ENCODE results near the gene NES. TPM values are rescaled to one million over a fixed set of nuclear protein-coding genes. Genes with fewer than 3 reads are reported as not detected.
A peak's percentile ranks its signal among the peaks of the same experiment; 100 is the strongest.

NES gene
- total and polyA plus RNA-seq, 2 experiments from 2014 or later = 25.0 to 95.9 TPM

GRCh38 chr1:156663178-156663577 is 14.0 kb downstream of the NES start:
- peaks cover 2% of the 10 kb centered on the region; the same call in 1 of the 3 replicates for H3K36me3 Mint-ChIP-seq (ENCODE audit: low read depth)
- ATAC-seq = no peak
- no peaks in the 10 kb centered on the region for H3K36me3 ChIP-seq (ENCODE audit: insufficient read depth)
- no peak overlapping the region for H3K4me3 ChIP-seq
- H3K9me2 ChIP-seq (ENCODE audit: insufficient read depth) = no peaks in the 10 kb centered on the region
- no peaks in the 10 kb centered on the region for H3K79me2 ChIP-seq (replicated peaks; ENCODE audit: insufficient read depth)
- TF ChIP-seq JUNB (IDR thresholded peaks at IDR 0.05; ENCODE audit: unreplicated experiment) = no peak
- TF ChIP-seq NANOG (IDR thresholded peaks at IDR 0.05; ENCODE audit: borderline replicate concordance) = no peak
- TF ChIP-seq POLR2AphosphoS5 (IDR thresholded peaks at IDR 0.05; ENCODE audit: low read depth) = no peak
- TF ChIP-seq EZH2phosphoT487 (IDR thresholded peaks at IDR 0.05; ENCODE audit: unreplicated experiment) = no peak
- TF ChIP-seq REST (IDR thresholded peaks at IDR 0.05; ENCODE audit: unreplicated experiment) = no peak
- TF ChIP-seq ZNF462 (CRISPR knock-in tag; IDR thresholded peaks at IDR 0.05) = no peak
- no peak for TF ChIP-seq CREB1 (CRISPR knock-in tag; IDR thresholded peaks at IDR 0.05; ENCODE audit: low read depth)
- no peak for TF ChIP-seq STAT1 (IDR thresholded peaks at IDR 0.05; ENCODE audit: unreplicated experiment)
- TF ChIP-seq ZNF114 (CRISPR knock-in tag; IDR thresholded peaks at IDR 0.05) = no peak
- TF ChIP-seq ZNF331 (CRISPR knock-in tag; IDR thresholded peaks at IDR 0.05; ENCODE audit: low read depth) = no peak
- TF ChIP-seq ETS1 (IDR thresholded peaks at IDR 0.05) = no peak
- no peak for TF ChIP-seq CTCF (conservative IDR thresholded peaks at IDR 0.05; ENCODE audit: low read depth in 2 of 2)
- no peak for TF ChIP-seq EZH2 (IDR thresholded peaks at IDR 0.05; ENCODE audit: low read depth, unreplicated experiment)
- no peak overlapping the region for H2AFZ ChIP-seq
- peak overlapping the region; percentile 93 for H3K27ac ChIP-seq (ENCODE audit: low read depth)
- peak overlapping the region; percentile 19; the same call in 1 of the 3 replicates for H3K4me3 Mint-ChIP-seq
- H3K4me1 ChIP-seq (ENCODE audit: insufficient read depth) = peaks cover 81% of the 10 kb centered on the region
- H3K27me3 Mint-ChIP-seq (ENCODE audit: insufficient read depth, low read depth, poor library complexity) = peaks cover 33% of the 10 kb centered on the region
- no peaks in the 10 kb centered on the region; the same call in 1 of the 3 replicates for H3K9me3 Mint-ChIP-seq
- H3K4me2 ChIP-seq = peak overlapping the region; percentile 78
- peaks cover 79% of the 10 kb centered on the region for H3K4me1 Mint-ChIP-seq
- H3K27me3 ChIP-seq (ENCODE audit: insufficient read depth) = peaks cover 16% of the 10 kb centered on the region
- peaks cover 33% of the 10 kb centered on the region; the same call in 1 of the 2 replicates for H3F3A ChIP-seq (replicated peaks; ENCODE audit: low read depth)
- DNase-seq (ENCODE audit: low spot score) = no peak
- no peaks in the 10 kb centered on the region for H4K20me1 ChIP-seq (replicated peaks; ENCODE audit: insufficient read depth)
- peak overlapping the region; percentile 35 for H3K27ac Mint-ChIP-seq
